ENCODE measurements around the gene PPP2R5B.

GRCh38 chr11:64916040-64916774, 8.3 kb upstream of the PPP2R5B start:
- TF ChIP-seq POLR2A (IDR thresholded peaks at IDR 0.05): peak; percentile 11
- TF ChIP-seq CTCF (IDR thresholded peaks at IDR 0.05): no peak
- TF ChIP-seq EP300 (IDR thresholded peaks at IDR 0.05): no peak

Measured in ovary (tissue), 3 donors.